IPS-NIHi11 (cell line): ENCODE data around the gene FRAT1.
A peak's percentile ranks its signal among the peaks of the same experiment; 100 is the strongest.
"Not testable (repeated sequence)": the region's sequence is repeated elsewhere in the genome, so short reads cannot be mapped to it uniquely, and the experiment has no call there.

ENCODE experiments used
- DNase-seq: peaks from one replicate; pipeline ENCODE4 v3.0.0; 2012; ENCODE audit warnings: mixed read lengths, low spot score

The FRAT1 gene

GRCh38 chr10:97334370-97335175 is 15.5 kb downstream of the FRAT1 start, which contains the start of gene FRAT2:
FRAT2 (minus strand) TSS chr10:97334729; CDS start chr10:97334572, 157 bp downstream.
- peak; percentile 92 for DNase-seq

GRCh38 chr10:97335188-97335619 is 16.1 kb downstream of the FRAT1 start:
- no peak for DNase-seq

GRCh38 chr10:97336006-97336405 is 16.9 kb downstream of the FRAT1 start:
- DNase-seq: no peak

GRCh38 chr10:97336446-97336845 is 17.4 kb downstream of the FRAT1 start:
- DNase-seq: no peak

- peak; percentile 61 for DNase-seq
Observed at GRCh38 chr10:97336942-97337831, 18.1 kb downstream of the FRAT1 start.

- DNase-seq: no peak
Observed at GRCh38 chr10:97338041-97338440, 19.0 kb downstream of the FRAT1 start.

GRCh38 chr10:97341416-97341815 is 22.3 kb downstream of the FRAT1 start:
- no peak for DNase-seq

- not testable (repeated sequence) for DNase-seq
Observed at GRCh38 chr10:97343664-97344063, 24.6 kb downstream of the FRAT1 start.

- DNase-seq: no peak
Observed at GRCh38 chr10:97347317-97347716, 28.2 kb downstream of the FRAT1 start.

- DNase-seq: no peak
Observed at GRCh38 chr10:97349752-97350513, 30.9 kb downstream of the FRAT1 start.

- DNase-seq: no peak
Observed at GRCh38 chr10:97353945-97354344, 34.9 kb downstream of the FRAT1 start.

GRCh38 chr10:97355571-97355975 is 36.5 kb downstream of the FRAT1 start:
- DNase-seq: no peak

- no peak for DNase-seq
Observed at GRCh38 chr10:97356318-97356914, 37.3 kb downstream of the FRAT1 start.

- no peak for DNase-seq
Observed at GRCh38 chr10:97356918-97357317, 37.8 kb downstream of the FRAT1 start.

GRCh38 chr10:97358349-97358748 is 39.3 kb downstream of the FRAT1 start:
- no peak for DNase-seq

- no peak for DNase-seq
Observed at GRCh38 chr10:97358781-97359180, 39.7 kb downstream of the FRAT1 start.

- no peak for DNase-seq
Observed at GRCh38 chr10:97360705-97361536, 41.9 kb downstream of the FRAT1 start.

- DNase-seq: no peak
Observed at GRCh38 chr10:97361537-97361901, 42.4 kb downstream of the FRAT1 start.

GRCh38 chr10:97362310-97363033 is 43.4 kb downstream of the FRAT1 start:
- DNase-seq: no peak

GRCh38 chr10:97363071-97363470 is 44.0 kb downstream of the FRAT1 start:
- no peak for DNase-seq
